Measurements from ENCODE around the gene ALPK1.

The ALPK1 gene

GRCh38 chr4:112302320-112303274 is 5.4 kb downstream of the ALPK1 start:
- TF ChIP-seq GATA3 (IDR thresholded peaks at IDR 0.05; ENCODE audit: low read depth, low read length) (no peak), GATA2 (IDR thresholded peaks at IDR 0.05; ENCODE audit: low read depth, low read length) (no peak)

- no peak for TF ChIP-seq GATA3 (IDR thresholded peaks at IDR 0.05; ENCODE audit: low read depth, low read length)
- TF ChIP-seq GATA2 (IDR thresholded peaks at IDR 0.05; ENCODE audit: low read depth, low read length): no peak
Observed at GRCh38 chr4:112311516-112311915, 14.3 kb downstream of the ALPK1 start.

- no peak for TF ChIP-seq GATA3 (IDR thresholded peaks at IDR 0.05; ENCODE audit: low read depth, low read length)
- TF ChIP-seq GATA2 (IDR thresholded peaks at IDR 0.05; ENCODE audit: low read depth, low read length): no peak
Observed at GRCh38 chr4:112312610-112313239, 15.6 kb downstream of the ALPK1 start.

- no peak for TF ChIP-seq GATA3 (IDR thresholded peaks at IDR 0.05; ENCODE audit: low read depth, low read length)
- TF ChIP-seq GATA2 (IDR thresholded peaks at IDR 0.05; ENCODE audit: low read depth, low read length): no peak
Observed at GRCh38 chr4:112315446-112315845, 18.3 kb downstream of the ALPK1 start.

GRCh38 chr4:112316360-112316759 is 19.2 kb downstream of the ALPK1 start:
- no peak for TF ChIP-seq GATA2 (IDR thresholded peaks at IDR 0.05; ENCODE audit: low read depth, low read length)
- TF ChIP-seq GATA3 (IDR thresholded peaks at IDR 0.05; ENCODE audit: low read depth, low read length): no peak

- no peak for TF ChIP-seq GATA2 (IDR thresholded peaks at IDR 0.05; ENCODE audit: low read depth, low read length)
- no peak for TF ChIP-seq GATA3 (IDR thresholded peaks at IDR 0.05; ENCODE audit: low read depth, low read length)
Observed at GRCh38 chr4:112318239-112319142, 21.3 kb downstream of the ALPK1 start.

- no peak for TF ChIP-seq GATA3 (IDR thresholded peaks at IDR 0.05; ENCODE audit: low read depth, low read length)
- TF ChIP-seq GATA2 (IDR thresholded peaks at IDR 0.05; ENCODE audit: low read depth, low read length): no peak
Observed at GRCh38 chr4:112321776-112322684, 24.9 kb downstream of the ALPK1 start.

- no peak for TF ChIP-seq GATA2 (IDR thresholded peaks at IDR 0.05; ENCODE audit: low read depth, low read length)
- no peak for TF ChIP-seq GATA3 (IDR thresholded peaks at IDR 0.05; ENCODE audit: low read depth, low read length)
Observed at GRCh38 chr4:112322866-112323265, 25.7 kb downstream of the ALPK1 start.

- TF ChIP-seq GATA3 (IDR thresholded peaks at IDR 0.05; ENCODE audit: low read depth, low read length): peak; percentile 88
- peak; percentile 95 for TF ChIP-seq GATA2 (IDR thresholded peaks at IDR 0.05; ENCODE audit: low read depth, low read length)
Observed at GRCh38 chr4:112325530-112325929, 28.4 kb downstream of the ALPK1 start.

- TF ChIP-seq GATA3 (IDR thresholded peaks at IDR 0.05; ENCODE audit: low read depth, low read length) (no peak), GATA2 (IDR thresholded peaks at IDR 0.05; ENCODE audit: low read depth, low read length) (no peak)
Observed at GRCh38 chr4:112327965-112328733, 31.0 kb downstream of the ALPK1 start.

GRCh38 chr4:112328734-112329130 is 31.6 kb downstream of the ALPK1 start:
- no peak for TF ChIP-seq GATA3 (IDR thresholded peaks at IDR 0.05; ENCODE audit: low read depth, low read length)
- no peak for TF ChIP-seq GATA2 (IDR thresholded peaks at IDR 0.05; ENCODE audit: low read depth, low read length)

GRCh38 chr4:112329672-112330375 is 32.7 kb downstream of the ALPK1 start:
- TF ChIP-seq GATA3 (IDR thresholded peaks at IDR 0.05; ENCODE audit: low read depth, low read length) (no peak), GATA2 (IDR thresholded peaks at IDR 0.05; ENCODE audit: low read depth, low read length) (no peak)

Data from SH-SY5Y (cell line).